GM18909 (cell line): ENCODE results near the gene BCAS3.
"Not testable (repeated sequence)": the region's sequence is repeated elsewhere in the genome, so short reads cannot be mapped to it uniquely, and the experiment has no call there.

Experiments used
- ATAC-seq: cut with Tn5 transposase; IDR thresholded peaks from one replicate; pipeline ENCODE4 v1.9.1; 2021; ENCODE audit warnings: mild to moderate bottlenecking; ENCODE audit not compliant: unreplicated experiment, poor library complexity

The BCAS3 gene

GRCh38 chr17:60970741-60971140, 293.1 kb downstream of the BCAS3 start:
- ATAC-seq = no peak

DNA sequence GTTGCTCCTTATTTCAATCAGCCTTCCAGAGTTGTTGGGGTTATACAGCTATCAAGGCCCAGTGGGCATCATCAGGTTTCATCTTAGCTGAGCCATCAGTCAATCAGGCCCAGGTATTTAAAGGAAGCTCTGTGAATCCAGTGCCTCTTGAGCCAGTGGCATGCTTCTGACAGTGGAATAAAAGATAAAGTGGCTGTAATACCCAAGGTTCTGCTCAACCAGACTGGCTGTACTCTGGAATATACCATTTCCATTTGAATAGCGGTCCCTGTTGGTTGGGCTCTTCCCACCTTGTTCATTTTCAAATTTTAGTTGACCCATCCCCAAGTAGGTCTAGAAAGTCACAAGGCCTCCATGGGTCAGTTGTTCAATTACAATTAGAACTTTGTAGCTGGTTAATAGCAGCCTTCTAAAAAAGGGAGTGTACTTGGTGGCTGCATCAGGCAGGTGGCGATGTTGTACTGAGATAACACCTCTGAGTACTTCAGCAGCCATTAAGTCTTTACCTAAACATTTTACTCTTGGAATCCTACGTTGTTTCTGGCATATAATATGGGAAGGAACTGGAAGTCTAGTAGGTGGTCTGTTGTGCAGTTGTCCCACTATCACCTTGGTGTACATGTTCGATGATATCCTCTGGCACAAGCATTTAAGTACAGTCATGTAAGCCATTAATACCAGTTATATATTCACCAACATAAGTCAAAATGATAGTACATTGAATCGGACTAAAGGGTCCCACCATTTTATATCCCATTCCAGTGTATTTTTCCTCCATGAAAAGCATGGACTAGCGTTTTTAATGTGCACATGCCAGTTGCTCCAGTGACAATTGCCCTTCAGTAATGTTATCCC, 294.1 kb downstream of the BCAS3 start:
- no peak for ATAC-seq

GRCh38 chr17:60976861-60977260, 299.2 kb downstream of the BCAS3 start:
- ATAC-seq = not testable (repeated sequence)

- no peak for ATAC-seq
Measured at GRCh38 chr17:60989379-60989778, 311.7 kb downstream of the BCAS3 start.

DNA sequence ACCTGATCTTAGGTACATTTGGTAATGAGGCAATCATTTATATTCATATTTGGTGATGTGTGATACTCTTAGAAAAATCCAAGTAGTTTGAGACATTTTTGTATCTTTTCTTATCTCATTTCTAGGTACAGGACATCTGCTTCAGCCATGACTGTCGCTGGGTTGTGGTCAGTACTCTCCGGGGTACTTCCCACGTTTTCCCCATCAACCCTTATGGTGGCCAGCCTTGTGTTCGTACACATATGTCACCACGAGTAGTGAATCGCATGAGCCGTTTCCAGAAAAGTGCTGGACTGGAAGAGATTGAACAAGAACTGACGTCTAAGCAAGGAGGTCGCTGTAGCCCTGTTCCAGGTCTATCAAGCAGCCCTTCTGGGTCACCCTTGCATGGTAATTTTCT, 312.2 kb downstream of the BCAS3 start:
- ATAC-seq = no peak

GRCh38 chr17:60993497-60993896, 315.8 kb downstream of the BCAS3 start:
- no peak for ATAC-seq

- ATAC-seq = no peak
Measured at GRCh38 chr17:60995680-60996079, 318.0 kb downstream of the BCAS3 start.

DNA sequence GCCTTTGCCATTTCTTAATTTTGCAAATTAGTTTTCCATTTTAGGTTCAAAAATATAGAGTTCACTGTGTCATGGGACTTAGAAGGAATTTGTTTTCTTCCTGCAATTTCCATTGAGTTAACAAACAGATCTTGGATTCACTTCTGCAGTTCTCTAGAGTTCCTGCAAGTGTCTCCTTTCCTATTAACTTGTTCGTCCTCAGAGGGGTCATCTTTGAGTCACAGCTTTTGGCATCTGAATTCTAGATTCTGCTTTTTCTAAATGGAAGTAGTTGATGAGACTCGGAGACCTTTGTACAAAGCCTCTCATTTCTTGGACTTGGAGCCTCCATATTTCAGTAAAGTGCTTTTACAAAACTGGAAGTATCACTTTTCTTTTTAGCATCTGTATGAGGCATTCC, 323.3 kb downstream of the BCAS3 start:
- no peak for ATAC-seq

DNA sequence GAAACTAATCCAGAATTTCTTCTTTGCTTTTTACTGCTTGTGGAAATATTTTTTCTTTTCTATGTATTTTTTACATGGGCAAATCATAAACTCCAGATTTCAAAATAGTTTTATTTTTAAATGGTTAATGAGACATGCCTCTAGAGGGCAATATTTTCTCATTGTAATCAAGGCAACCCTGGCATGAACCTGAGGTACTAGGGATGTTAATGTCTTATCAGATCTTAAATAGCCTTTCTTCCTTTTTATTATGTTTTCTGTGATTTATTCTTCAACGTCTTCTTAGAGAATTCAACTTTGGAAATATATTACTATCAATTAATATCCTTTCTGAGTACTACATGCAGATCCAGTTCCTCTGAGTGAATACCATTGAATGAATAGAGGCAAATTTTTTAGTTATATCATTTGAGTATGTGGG, 324.7 kb downstream of the BCAS3 start:
- no peak for ATAC-seq

DNA sequence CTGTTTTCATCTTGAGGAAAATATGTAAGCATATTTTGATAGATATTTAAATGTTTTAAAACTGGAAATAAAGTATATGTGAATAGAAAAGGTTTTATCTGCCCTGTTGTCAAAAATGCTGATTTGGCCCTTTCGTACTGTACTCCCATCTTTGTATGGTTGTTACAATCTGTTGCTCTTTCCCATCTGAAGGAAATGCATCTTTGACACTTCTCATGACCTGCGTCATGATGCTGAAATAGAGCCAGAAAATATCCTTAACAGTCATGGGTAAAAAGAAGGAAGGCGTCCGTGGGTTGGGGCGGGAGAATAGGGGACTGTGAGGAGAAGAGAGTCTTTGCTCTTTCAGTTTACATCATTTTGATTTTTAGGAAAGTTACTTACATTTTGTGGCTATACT, 327.7 kb downstream of the BCAS3 start:
- no peak for ATAC-seq

DNA sequence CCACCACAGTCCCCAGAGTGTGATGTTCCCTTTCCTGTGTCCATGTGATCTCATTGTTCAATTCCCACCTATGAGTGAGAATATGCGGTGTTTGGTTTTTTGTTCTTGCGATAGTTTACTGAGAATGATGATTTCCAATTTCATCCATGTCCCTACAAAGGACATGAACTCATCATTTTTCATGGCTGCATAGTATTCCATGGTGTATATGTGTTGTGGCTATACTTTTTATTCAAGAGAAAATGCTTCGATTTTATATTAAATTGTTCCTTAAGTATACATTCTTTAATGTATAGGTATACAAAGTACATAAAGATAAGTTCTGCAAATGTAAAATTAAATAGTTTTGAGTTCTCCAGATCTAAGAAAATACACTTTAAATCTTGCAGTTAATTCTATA, 328.3 kb downstream of the BCAS3 start:
- ATAC-seq = not testable (repeated sequence)

DNA sequence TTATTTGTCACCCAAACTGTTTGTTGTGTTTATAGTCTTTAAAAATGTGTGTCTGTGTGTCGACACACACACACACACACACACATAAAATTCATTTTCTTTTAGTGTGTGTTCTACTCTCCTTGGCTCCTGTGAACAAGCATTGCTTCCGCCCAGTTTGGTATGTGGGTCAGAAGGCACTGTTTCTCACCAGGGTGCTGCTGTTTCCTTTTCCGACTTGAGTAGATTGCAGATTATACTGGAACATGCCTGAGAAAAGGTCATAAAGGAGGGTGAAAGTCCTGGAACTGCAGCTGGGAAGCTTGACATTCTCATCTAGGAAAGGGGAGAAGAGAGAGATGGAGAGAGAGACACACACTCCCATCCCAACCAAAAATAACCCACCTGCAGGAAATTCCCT, 330.3 kb downstream of the BCAS3 start:
- ATAC-seq = no peak

GRCh38 chr17:61009663-61010062, 332.0 kb downstream of the BCAS3 start:
- ATAC-seq = no peak

DNA sequence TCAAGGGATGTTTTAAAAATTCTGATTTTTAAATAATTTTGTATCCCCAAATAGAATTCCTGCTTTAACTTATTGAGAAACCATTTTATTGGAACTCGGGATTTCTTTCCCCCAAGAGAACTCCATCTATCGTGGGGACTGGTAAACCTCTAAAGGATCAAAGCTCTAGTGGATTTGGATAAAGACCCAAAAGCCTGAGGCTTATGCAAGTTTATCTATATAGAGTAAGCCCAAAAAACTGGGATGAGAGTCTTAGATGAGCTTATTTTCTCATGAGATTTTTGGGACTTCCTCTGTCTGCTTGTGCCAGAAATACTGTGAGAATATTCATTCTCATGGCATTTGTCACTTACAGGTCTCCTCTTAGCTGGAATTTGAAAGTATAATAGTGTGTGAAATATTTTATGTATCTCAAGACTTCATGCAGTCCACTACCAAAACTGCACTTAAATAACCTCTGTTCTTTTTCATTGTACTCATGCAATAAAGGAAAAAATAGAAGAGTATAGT, 333.1 kb downstream of the BCAS3 start:
- no peak for ATAC-seq

DNA sequence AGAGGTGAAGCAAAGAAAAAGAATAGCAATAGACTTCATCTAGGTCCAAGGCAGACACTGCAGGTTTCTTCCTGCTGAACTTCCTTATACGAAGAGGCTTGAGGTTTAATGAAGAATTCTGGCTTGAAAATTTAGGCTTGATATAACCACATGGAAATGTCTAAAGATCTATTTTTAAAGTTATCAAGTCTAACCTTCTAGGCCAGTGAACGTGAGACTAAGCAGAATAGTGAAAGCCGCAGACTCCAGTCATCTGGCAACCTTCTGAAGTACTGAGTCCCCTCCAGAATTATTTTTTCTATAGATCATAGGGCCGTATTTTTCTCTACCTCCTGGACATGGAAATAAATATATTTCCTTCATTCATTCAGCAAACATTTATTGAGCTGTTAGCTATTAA, 333.6 kb downstream of the BCAS3 start:
- no peak for ATAC-seq

- ATAC-seq = no peak
Measured at GRCh38 chr17:61015966-61016365, 338.3 kb downstream of the BCAS3 start.

DNA sequence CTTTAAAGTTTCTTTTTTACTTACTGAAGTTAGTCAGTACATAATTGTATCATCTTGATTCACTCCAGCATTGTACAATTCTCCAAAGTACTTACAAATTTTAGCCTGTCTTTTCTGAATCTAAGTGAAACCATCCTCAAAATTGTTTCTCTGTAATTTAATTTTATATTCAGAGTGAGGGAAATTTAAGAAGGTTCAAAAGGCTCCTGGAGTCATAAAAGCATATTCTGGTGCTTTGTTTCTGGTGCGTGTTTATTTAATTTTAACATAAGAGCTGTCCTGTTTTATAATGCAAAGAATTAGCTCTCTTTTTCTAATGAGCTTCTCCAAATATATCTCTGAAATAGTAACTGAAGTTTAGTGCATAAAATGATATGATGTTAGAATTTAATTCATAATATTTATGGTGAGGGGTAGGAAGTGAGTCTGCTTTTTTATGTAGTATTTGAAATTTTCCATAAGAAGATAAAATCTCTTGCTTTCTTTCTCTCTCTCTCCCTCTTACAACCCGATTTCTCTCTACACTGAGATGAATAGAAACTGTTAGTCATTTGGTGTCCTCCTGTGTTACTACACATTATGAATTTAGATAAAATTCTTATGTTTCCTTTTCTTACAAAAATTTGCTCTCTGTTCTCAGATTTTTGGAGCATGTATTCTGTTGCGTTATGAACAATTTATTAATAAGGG, 339.8 kb downstream of the BCAS3 start:
- no peak for ATAC-seq

GRCh38 chr17:61018938-61019337, 341.3 kb downstream of the BCAS3 start:
- ATAC-seq = no peak

- no peak for ATAC-seq
Measured at GRCh38 chr17:61023996-61024395, 346.3 kb downstream of the BCAS3 start.

DNA sequence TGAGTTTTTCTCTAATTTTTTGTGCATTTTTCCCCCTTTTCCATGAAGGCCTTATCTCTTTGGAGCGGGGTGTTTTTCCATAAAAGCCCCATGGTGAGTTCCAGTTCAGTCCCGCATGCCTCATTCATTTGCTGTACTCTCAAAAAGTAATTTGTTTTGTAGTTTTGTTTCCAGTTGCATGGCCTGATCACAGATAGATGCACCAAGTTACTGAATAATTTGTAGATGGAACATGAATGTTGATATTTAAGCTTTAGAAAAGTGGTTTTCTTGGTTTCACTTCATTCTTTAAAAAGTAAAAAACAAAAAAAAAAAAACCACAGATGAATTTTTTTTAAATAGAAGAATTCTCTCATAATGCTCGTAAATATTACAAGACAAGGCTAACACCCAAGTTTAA, 349.2 kb downstream of the BCAS3 start:
- ATAC-seq = no peak

GRCh38 chr17:61029181-61029580, 351.5 kb downstream of the BCAS3 start:
- ATAC-seq = no peak

- ATAC-seq = no peak
Measured at GRCh38 chr17:61040666-61041065, 363.0 kb downstream of the BCAS3 start.
